Aorta (tissue), 5 donors: ENCODE measurements around the gene TRPM3. TPM values are rescaled to one million over a fixed set of nuclear protein-coding genes. Genes with fewer than 3 reads are reported as not detected.

Experiments used
- ATAC-seq: fragments of 200-7000 bp; cut with Tn5 transposase; one replicate; pipeline ENCODE4 v1.9.1; 2022; ENCODE audit warnings: moderate library complexity; ENCODE audit not compliant: low FRiP score
- DNase-seq, 2 donors: peaks; one replicate each; pipeline ENCODE4 v3.0.0-alpha.2; 2020
- H3K27ac ChIP-seq, 2 donors: one replicate each; pipeline ENCODE4 v1.5.1; 2013; ENCODE audit warnings: low read length in 2 of 2, mild to moderate bottlenecking in 2 of 2, moderate library complexity in 2 of 2, control low read depth in 1 of 2, inconsistent platforms in 1 of 2, low read depth in 1 of 2
- H3K27me3 ChIP-seq, 2 donors: one replicate each; pipeline ENCODE4 v1.6.1; 2013; ENCODE audit warnings: control low read depth in 1 of 2, low read length in 1 of 2, mild to moderate bottlenecking in 1 of 2, moderate library complexity in 1 of 2; ENCODE audit not compliant: insufficient read depth in 2 of 2, control insufficient read depth in 1 of 2
- H3K36me3 ChIP-seq, 2 donors: one replicate each; pipeline ENCODE4 v1.6.1; 2013; ENCODE audit warnings: control low read depth in 1 of 2, low read length in 1 of 2, mild to moderate bottlenecking in 1 of 2; ENCODE audit not compliant: insufficient read depth in 2 of 2, control insufficient read depth in 1 of 2
- H3K4me1 ChIP-seq, 2 donors: one replicate each; pipeline ENCODE4 v1.6.1; 2013; ENCODE audit warnings: low read length in 2 of 2, control low read depth in 1 of 2, mild to moderate bottlenecking in 1 of 2, moderate library complexity in 1 of 2; ENCODE audit not compliant: insufficient read depth in 2 of 2, control insufficient read depth in 1 of 2
- H3K4me3 ChIP-seq, 2 donors: one replicate each; pipeline ENCODE4 v1.5.1; 2013; ENCODE audit warnings: low read length in 2 of 2, control low read depth in 1 of 2, mild to moderate bottlenecking in 1 of 2
- H3K9me3 ChIP-seq: one replicate; pipeline ENCODE4 v1.6.1; 2013; ENCODE audit warnings: mild to moderate bottlenecking, low read length; ENCODE audit not compliant: control insufficient read depth
- WGBS, 2 donors: extraction: QIAGEN DNeasy Blood & Tissue Kit; methylation state at CpG; one replicate each; pipeline ENCODE4 v1.1.7; 2013; 5-methylcytosine and 5-hydroxymethylcytosine counted together
- intact Hi-C, 2 donors: fragments of 100-400 bp; cut with DNase I; formaldehyde crosslinking; loops; one replicate each; pipeline versions ENCODE4 v1.14.2 to v1.15.0; 2022
- polyA plus RNA-seq, 2 donors: library from polyadenylated mRNA; stranded (reverse); fragments of 200-250 nt; gene quantifications; one replicate each; pipeline ENCODE4 v1.2.3, GENCODE V29; 2013
- total RNA-seq, 2 donors: library from RNA; stranded (reverse); fragmentation: NEBNext Ultra II Directional; extraction: Animal tissue kit (Norgen Biotek cat#: 25700); gene quantifications; one replicate each; pipeline ENCODE4 v1.2.1, GENCODE V29; 2021
- donor health status: healthy with polysubstance abuse.
- donor health status: Bipolar disorder and iron deficiency.
- donor health status: DM: no; HTN: no; CAD: no.
- donor health status: DM: no; HTN: no; CAD: no.
- donor health status: DM: yes; HTN: yes; CAD: no.

Gene TRPM3
- total and polyA plus RNA-seq, 4 donors = 0.13 to 5.7 (median 1.7) TPM

GRCh38 chr9:70573308-70573707 is 548.1 kb downstream of the TRPM3 start:
- intact Hi-C loops = loop anchor here in 1 of 2 donors (5.0 kb wide), 1 partner anchor 36 kb away; no protein-coding TSS in a partner anchor
- no peak overlapping the region for H3K4me3 ChIP-seq
- no peaks in the 10 kb centered on the region for H3K36me3 ChIP-seq
- DNase-seq = no peak
- peak overlapping the region in 1 of 2 donors; percentile 22 for H3K27ac ChIP-seq
- no peak for ATAC-seq
- H3K9me3 ChIP-seq = no peaks in the 10 kb centered on the region
- no peaks in the 10 kb centered on the region for H3K27me3 ChIP-seq
- H3K4me1 ChIP-seq = peaks cover 1 to 5% of the 10 kb centered on the region in 2 donors

DNA sequence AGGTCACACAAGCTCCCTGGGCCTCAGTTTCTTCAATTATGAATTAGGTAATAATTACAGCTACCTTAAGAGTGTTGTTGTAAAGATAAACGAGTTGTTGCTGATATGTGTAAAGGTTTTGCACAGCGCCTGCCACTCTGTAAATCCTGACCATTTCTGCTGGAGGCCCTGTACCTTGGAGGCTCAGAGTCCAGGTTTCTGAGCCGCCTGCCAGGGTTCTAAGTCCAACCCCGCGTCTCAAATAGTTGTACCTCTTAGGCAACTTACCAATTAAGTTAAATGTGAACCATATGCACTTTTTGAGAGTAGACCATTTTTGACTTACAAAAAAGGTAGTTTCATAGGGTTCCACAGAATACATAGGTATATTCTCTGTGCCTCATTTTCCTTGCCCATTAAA is 550.2 kb downstream of the TRPM3 start:
- Histone ChIP-seq H3K9me3 (no peaks in the 10 kb centered on the region), H3K27me3 (no peaks in the 10 kb centered on the region), H3K4me3 (no peak overlapping the region), H3K4me1 (peaks cover 3 to 5% of the 10 kb centered on the region in 2 donors), H3K27ac (no peak overlapping the region), H3K36me3 (no peaks in the 10 kb centered on the region)
- intact Hi-C loops = loop anchor here in 1 of 2 donors (5.0 kb wide), 1 partner anchor 34 kb away; no protein-coding TSS in a partner anchor
- WGBS, 2 donors = 93 to 98% methylated on average over 5 of the region's 5 CpGs
- DNase-seq (no peak), ATAC-seq (no peak)

GRCh38 chr9:70569791-70570190 is 551.6 kb downstream of the TRPM3 start:
- Histone ChIP-seq H3K9me3 (no peaks in the 10 kb centered on the region), H3K27ac (no peak overlapping the region), H3K4me3 (no peak overlapping the region), H3K4me1 (peaks cover 3% of the 10 kb centered on the region in 2 donors), H3K36me3 (no peaks in the 10 kb centered on the region), H3K27me3 (no peaks in the 10 kb centered on the region)
- DNase-seq (no peak), ATAC-seq (no peak)
- intact Hi-C loops = loop anchor here in 1 of 2 donors (5.0 kb wide), 1 partner anchor 32 kb away; no protein-coding TSS in a partner anchor
- WGBS, 2 donors = 85 to 95% methylated on average over 3 of the region's 3 CpGs

DNA sequence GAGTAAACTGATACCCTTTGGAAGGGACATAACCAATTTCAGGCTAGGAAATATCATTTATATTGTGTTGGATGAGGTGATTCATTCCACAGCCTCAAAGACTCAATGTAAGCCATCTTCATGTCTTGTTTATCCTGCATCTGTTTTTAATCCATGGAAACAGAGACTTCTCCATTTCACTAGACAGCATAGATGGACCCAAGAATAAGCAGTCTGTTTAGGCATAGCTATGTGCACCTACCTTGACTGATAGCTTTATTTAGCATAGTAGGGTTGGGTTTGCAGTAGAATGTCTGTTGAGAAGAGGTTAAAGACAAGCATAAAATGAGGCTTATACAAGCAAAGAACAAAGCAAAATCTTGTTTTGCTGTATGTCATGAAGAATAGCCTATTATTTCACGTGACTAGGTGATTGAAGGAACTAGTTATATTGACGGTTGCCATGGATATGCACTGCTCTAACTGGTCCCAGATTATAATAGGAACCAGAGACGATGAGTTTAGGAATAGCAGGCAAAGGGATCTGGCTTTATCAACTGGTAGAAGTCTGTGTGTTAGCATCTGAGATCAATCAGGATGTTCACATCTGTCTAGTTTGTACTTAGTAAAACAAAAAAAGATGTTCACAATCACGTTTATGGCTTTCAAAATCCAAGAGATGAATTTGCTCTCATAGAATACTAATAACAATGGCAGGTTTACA is 552.2 kb downstream of the TRPM3 start:
- intact Hi-C loops = no loop called here
- Histone ChIP-seq H3K27me3 (no peaks in the 10 kb centered on the region), H3K27ac (no peak overlapping the region), H3K4me1 (peaks cover 3% of the 10 kb centered on the region in 2 donors), H3K4me3 (no peak overlapping the region), H3K9me3 (no peaks in the 10 kb centered on the region), H3K36me3 (no peaks in the 10 kb centered on the region)
- ATAC-seq (no peak), DNase-seq (no peak)
- 93 to 95% methylated on average over 4 of the region's 4 CpGs for WGBS, 2 donors

GRCh38 chr9:70567511-70567910 is 553.9 kb downstream of the TRPM3 start:
- Histone ChIP-seq H3K27me3 (no peaks in the 10 kb centered on the region), H3K36me3 (no peaks in the 10 kb centered on the region), H3K4me3 (no peak overlapping the region), H3K9me3 (no peaks in the 10 kb centered on the region), H3K27ac (no peak overlapping the region), H3K4me1 (peaks cover 0 to 1% of the 10 kb centered on the region in 2 donors)
- intact Hi-C loops = no loop called here
- WGBS, 2 donors = 15 to 19% methylated on average over 7 of the region's 7 CpGs
- no peak for DNase-seq
- ATAC-seq = no peak

DNA sequence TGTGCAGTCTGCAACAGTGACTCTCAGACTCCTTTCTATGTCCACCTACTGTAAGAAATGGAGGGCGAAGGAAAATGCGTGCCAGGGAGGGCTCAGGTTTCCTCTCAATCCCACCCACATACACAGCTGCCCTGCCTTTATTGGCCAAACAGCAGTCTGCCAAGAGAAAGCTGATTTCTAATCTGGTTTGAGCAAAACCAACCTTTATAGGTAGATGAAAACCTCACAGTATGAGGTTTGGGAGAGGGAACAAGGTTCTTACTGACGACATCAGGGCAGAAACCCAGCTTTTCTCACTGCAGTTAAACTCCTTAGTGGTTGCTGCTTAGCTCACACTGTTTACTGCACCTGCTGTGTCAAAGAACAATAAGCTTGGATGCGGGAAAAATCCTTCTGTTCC is 554.7 kb downstream of the TRPM3 start:
- DNase-seq = no peak
- intact Hi-C loops = no loop called here
- Histone ChIP-seq H3K27me3 (no peaks in the 10 kb centered on the region), H3K4me3 (no peak overlapping the region), H3K27ac (no peak overlapping the region), H3K36me3 (no peaks in the 10 kb centered on the region), H3K4me1 (peaks cover 0 to 1% of the 10 kb centered on the region in 2 donors), H3K9me3 (no peaks in the 10 kb centered on the region)
- WGBS, 2 donors = 30 to 38% methylated on average over 4 of the region's 4 CpGs
- ATAC-seq = no peak

- Histone ChIP-seq H3K9me3 (no peaks in the 10 kb centered on the region), H3K36me3 (no peaks in the 10 kb centered on the region), H3K27me3 (no peaks in the 10 kb centered on the region), H3K27ac (no peak overlapping the region), H3K4me3 (no peak overlapping the region), H3K4me1 (peaks cover 0 to 1% of the 10 kb centered on the region in 2 donors)
- DNase-seq = no peak
- intact Hi-C loops = no loop called here
- ATAC-seq = no peak
- WGBS, 2 donors = 85 to 95% methylated on average over 3 of the region's 3 CpGs
Measured at GRCh38 chr9:70566066-70566465, 555.4 kb downstream of the TRPM3 start.

DNA sequence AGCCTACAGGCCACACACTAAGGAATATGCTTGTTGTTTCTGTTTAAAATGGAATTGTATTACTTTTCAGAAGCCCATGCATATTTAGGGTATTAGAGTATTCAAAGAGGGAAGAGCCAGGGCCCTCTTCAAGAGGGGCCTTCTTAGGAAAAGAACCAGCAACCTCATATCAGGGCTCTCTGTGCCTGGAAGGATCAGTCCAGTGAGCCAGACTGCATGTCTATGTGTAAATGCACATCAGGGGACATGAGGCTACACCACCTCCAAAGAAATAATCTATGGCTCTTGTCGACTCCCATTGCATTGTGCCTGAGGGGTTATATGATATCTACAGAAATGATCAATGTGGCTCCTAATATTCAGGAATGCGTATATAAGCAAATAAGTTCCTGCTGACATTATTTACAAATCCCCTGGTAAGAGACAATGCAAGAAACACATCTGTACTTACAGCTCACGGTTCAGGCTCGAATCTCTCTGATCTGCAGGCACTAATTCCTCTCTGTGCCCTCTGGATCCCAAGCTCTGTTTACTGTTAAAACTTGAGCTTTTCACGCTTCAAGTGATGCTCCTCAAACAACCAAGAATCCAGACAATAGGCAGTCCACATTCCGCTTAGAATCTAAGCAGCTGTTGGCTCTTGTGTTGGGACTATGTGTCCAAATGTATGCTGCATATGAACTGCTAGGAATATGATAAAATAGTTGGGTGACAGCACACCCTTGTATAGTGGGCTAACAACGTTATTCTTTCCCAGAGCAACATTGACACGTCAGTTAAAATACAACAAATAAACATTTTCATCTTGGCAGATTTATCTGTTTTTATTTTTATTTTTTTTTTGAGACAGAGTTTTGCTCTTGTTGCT is 556.7 kb downstream of the TRPM3 start:
- intact Hi-C loops = no loop called here
- 90 to 93% methylated on average over 8 of the region's 8 CpGs for WGBS, 2 donors

More for the DNA sequence above, 556.7 kb downstream of the TRPM3 start:
- DNase-seq (no peak), ATAC-seq (no peak)
- peaks cover 0 to 1% of the 10 kb centered on the region in 2 donors for H3K4me1 ChIP-seq
- H3K27ac ChIP-seq = no peak overlapping the region
- H3K36me3 ChIP-seq = no peaks in the 10 kb centered on the region
- H3K27me3 ChIP-seq = no peaks in the 10 kb centered on the region
- no peak overlapping the region for H3K4me3 ChIP-seq
- no peaks in the 10 kb centered on the region for H3K9me3 ChIP-seq
